Naive thymus-derived CD4-positive, alpha-beta T cell (primary cell): ENCODE measurements around the gene OR10Z1. TPM values are rescaled to one million over a fixed set of nuclear protein-coding genes. Genes with fewer than 3 reads are reported as not detected.

Experiments
- ATAC-seq: fragments of 150-1000 bp; cut with Tn5 transposase; 2 replicates; pipeline ENCODE4 v1.10.0; 2021; ENCODE audit warnings: mild to moderate bottlenecking, moderate library complexity
- CTCF ChIA-PET: fragments of 350-600 bp; sonication (Branson Sonifier 250); formaldehyde crosslinking; loops from one replicate; lab custom pipeline; 2021; ENCODE audit warnings: antibody characterized with exemption; lab: Charles Lee
- POLR2A ChIA-PET: fragments of 350-600 bp; sonication (Branson Sonifier 250); formaldehyde crosslinking; loops from one replicate; lab custom pipeline; 2021; ENCODE audit warnings: antibody characterized with exemption, inconsistent platforms; lab: Charles Lee
- DNase-seq, 9 donors: peaks; one replicate each; pipeline versions ENCODE4 v3.0.0 to v3.0.0-alpha.2; 2020 to 2022; ENCODE audit warnings: mixed read lengths in 1 of 9
- H3K27ac ChIP-seq: one replicate; pipeline ENCODE4 v1.7.0; 2013; ENCODE audit warnings: mild to moderate bottlenecking, low read depth, low read length, moderate library complexity
- H3K27me3 ChIP-seq, 2 donors: one replicate each; pipeline ENCODE4 v1.7.0; 2013; ENCODE audit warnings: low read length in 2 of 2, mild to moderate bottlenecking in 2 of 2, moderate library complexity in 2 of 2; ENCODE audit not compliant: control insufficient read depth in 2 of 2, insufficient read depth in 2 of 2
- H3K36me3 ChIP-seq, 3 experiments: 1 replicate in 2 of 3; 2 replicates in 1 of 3; pipeline ENCODE4 v1.7.0; 2013; ENCODE audit warnings: low read length in 3 of 3, mild to moderate bottlenecking in 3 of 3, moderate library complexity in 1 of 3; ENCODE audit not compliant: insufficient read depth in 3 of 3, control insufficient read depth in 2 of 3
- H3K4me1 ChIP-seq, 2 donors: one replicate each; pipeline ENCODE4 v1.7.0; 2013; ENCODE audit warnings: low read length in 2 of 2, mild to moderate bottlenecking in 2 of 2, moderate library complexity in 1 of 2; ENCODE audit not compliant: control insufficient read depth in 2 of 2, insufficient read depth in 2 of 2
- H3K4me3 ChIP-seq: 2 replicates; pipeline ENCODE4 v1.7.0; 2013; ENCODE audit warnings: mild to moderate bottlenecking, low read length
- H3K9me3 ChIP-seq, 3 experiments: 1 replicate in 2 of 3; 2 replicates in 1 of 3; pipeline ENCODE4 v1.7.0; 2013; ENCODE audit warnings: low read length in 3 of 3; ENCODE audit not compliant: control insufficient read depth in 2 of 3
- H3K27ac Mint-ChIP-seq, 9 donors: one replicate each; pipeline ENCODE4 v1.8.0; 2020 to 2022; ENCODE audit warnings: mixed read lengths in 9 of 9, mild to moderate bottlenecking in 8 of 9, moderate library complexity in 5 of 9, inconsistent platforms in 2 of 9
- H3K27me3 Mint-ChIP-seq, 5 donors: one replicate each; pipeline ENCODE4 v1.8.0; 2021 to 2022; ENCODE audit warnings: mixed read lengths in 5 of 5, mild to moderate bottlenecking in 1 of 5
- H3K36me3 Mint-ChIP-seq, 5 donors: one replicate each; pipeline ENCODE4 v1.8.0; 2020 to 2022; ENCODE audit warnings: mixed read lengths in 5 of 5, mild to moderate bottlenecking in 3 of 5, inconsistent platforms in 1 of 5
- H3K4me1 Mint-ChIP-seq, 7 donors: one replicate each; pipeline ENCODE4 v1.8.0; 2020 to 2022; ENCODE audit warnings: mixed read lengths in 7 of 7, mild to moderate bottlenecking in 3 of 7, inconsistent platforms in 1 of 7
- H3K4me3 Mint-ChIP-seq, 10 donors: one replicate each; pipeline ENCODE4 v1.8.0; 2020 to 2022; ENCODE audit warnings: mild to moderate bottlenecking in 10 of 10, mixed read lengths in 10 of 10, moderate library complexity in 6 of 10, inconsistent platforms in 2 of 10
- H3K9me3 Mint-ChIP-seq, 11 donors: one replicate each; pipeline ENCODE4 v1.8.0; 2020 to 2022; ENCODE audit warnings: mixed read lengths in 11 of 11, mild to moderate bottlenecking in 4 of 11, inconsistent platforms in 1 of 11, moderate library complexity in 1 of 11
- intact Hi-C, 2 donors: fragments of 100-400 bp; cut with micrococcal nuclease; formaldehyde crosslinking; loops; one replicate each; pipeline ENCODE4 v1.15.1; 2023
- polyA plus RNA-seq, 2 donors: library from polyadenylated mRNA; unstranded; fragments of 300-500 nt; fragmentation: Illumina TruSeq; gene quantifications; one replicate each; pipeline ENCODE4 v1.2.3, GENCODE V29; 2021
- total RNA-seq, 6 experiments: library from RNA in 5 of 6; stranded (reverse) in 5 of 6; gene quantifications; 1 replicate in 5 of 6; 2 replicates in 1 of 6; pipeline ENCODE4 v1.2.3 and lab custom pipeline; 2021 to 2026

OR10Z1 gene
- total and polyA plus RNA-seq, 7 experiments from 2014 or later = not detected

DNA sequence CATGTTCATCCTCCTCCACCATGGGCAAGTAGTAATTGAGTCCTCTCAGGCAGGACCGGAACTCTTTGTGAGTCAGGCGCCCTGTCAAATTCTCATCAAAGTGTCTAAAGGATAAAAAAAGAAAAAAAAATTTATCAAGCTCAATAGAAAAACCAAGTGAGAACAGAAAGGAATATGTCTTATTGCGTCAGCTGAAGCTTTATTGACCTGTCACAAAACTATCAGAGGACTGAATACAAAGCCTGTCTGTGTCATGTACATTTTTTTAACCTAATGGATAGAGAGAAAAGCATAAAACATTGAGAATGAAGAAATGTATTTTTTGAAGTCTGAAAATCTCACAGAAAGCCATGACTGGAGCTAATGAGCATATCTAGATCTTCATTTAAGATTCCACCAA, 8.7 kb downstream of the OR10Z1 start:
- H3K27ac ChIP-seq = no peak overlapping the region
- Mint-ChIP-seq H3K4me3 (no peak overlapping the region), H3K9me3 (no peaks in the 10 kb centered on the region), H3K27me3 (peaks cover 5 to 17% (median 10%) of the 10 kb centered on the region in 5 donors), H3K27ac (no peak overlapping the region), H3K36me3 (peaks cover 0 to 3% (median 0%) of the 10 kb centered on the region in 5 donors), H3K4me1 (peaks cover 0 to 3% (median 0%) of the 10 kb centered on the region in 7 donors)
- intact Hi-C loops = no loop called here
- no peaks in the 10 kb centered on the region for H3K9me3 ChIP-seq
- ChIA-PET POLR2A (no interaction called here), CTCF (no interaction called here)
- no peaks in the 10 kb centered on the region for H3K36me3 ChIP-seq
- H3K4me1 ChIP-seq = no peaks in the 10 kb centered on the region
- ATAC-seq (no peak), DNase-seq (no peak)
- no peaks in the 10 kb centered on the region for H3K27me3 ChIP-seq
- no peak overlapping the region for H3K4me3 ChIP-seq

DNA sequence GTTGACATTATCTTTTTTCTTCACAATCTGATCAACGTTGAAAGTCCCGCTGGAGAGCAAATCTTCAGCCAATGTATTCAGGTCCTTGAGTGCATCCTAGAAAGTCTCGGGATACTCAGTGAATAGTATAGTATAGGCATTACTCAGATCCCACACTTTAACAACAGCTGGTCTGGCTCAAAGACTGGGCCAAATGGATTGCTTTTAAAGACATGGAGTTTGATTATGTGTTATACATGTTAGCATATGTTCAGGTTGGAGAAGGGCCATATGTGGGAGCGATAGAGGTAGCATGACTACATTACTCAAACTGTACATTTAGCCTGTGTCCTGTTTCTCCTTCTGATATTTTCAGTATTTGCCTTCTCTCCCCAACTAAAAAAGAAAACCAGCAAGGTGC, 33.1 kb downstream of the OR10Z1 start:
- POLR2A ChIA-PET = no interaction called here
- no peak for DNase-seq
- intact Hi-C loops = no loop called here
- Histone ChIP-seq H3K27ac (no peak overlapping the region), H3K27me3 (no peaks in the 10 kb centered on the region), H3K4me3 (no peak overlapping the region), H3K4me1 (no peaks in the 10 kb centered on the region), H3K36me3 (no peaks in the 10 kb centered on the region), H3K9me3 (no peaks in the 10 kb centered on the region)
- peaks cover 0 to 2% (median 0%) of the 10 kb centered on the region in 11 donors for H3K9me3 Mint-ChIP-seq
- no peaks in the 10 kb centered on the region for H3K36me3 Mint-ChIP-seq
- ATAC-seq = no peak
- H3K4me1 Mint-ChIP-seq = no peaks in the 10 kb centered on the region
- H3K27me3 Mint-ChIP-seq = peaks cover 0 to 7% (median 4%) of the 10 kb centered on the region in 5 donors
- CTCF ChIA-PET = no interaction called here
- no peak overlapping the region for H3K4me3 Mint-ChIP-seq
- no peak overlapping the region for H3K27ac Mint-ChIP-seq

DNA sequence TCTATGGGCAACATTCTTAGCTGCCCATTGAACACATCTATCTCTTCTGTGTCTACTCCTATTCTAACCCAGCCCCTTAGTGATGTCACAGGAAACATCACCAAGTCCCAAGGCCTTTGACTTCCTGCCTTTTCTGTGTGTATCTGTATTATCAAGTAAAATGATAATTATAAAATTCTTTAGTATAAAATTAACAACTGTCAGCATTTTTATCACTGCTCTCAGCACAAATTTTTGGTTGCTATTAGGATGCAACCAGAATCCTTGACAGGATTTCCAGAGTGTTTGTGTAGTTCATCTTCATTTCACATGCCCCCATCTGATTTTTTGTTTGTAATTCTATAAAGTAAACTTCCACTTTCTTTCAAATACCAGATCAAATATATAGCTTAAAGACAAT, 33.8 kb downstream of the OR10Z1 start:
- DNase-seq (no peak), ATAC-seq (no peak)
- Histone ChIP-seq H3K36me3 (no peaks in the 10 kb centered on the region), H3K4me1 (no peaks in the 10 kb centered on the region), H3K27ac (no peak overlapping the region), H3K9me3 (no peaks in the 10 kb centered on the region), H3K4me3 (no peak overlapping the region), H3K27me3 (no peaks in the 10 kb centered on the region)
- ChIA-PET CTCF (no interaction called here), POLR2A (no interaction called here)
- Mint-ChIP-seq H3K4me3 (no peak overlapping the region), H3K27ac (no peak overlapping the region), H3K9me3 (peaks cover 0 to 2% (median 0%) of the 10 kb centered on the region in 11 donors), H3K27me3 (peaks cover 0 to 7% (median 4%) of the 10 kb centered on the region in 5 donors), H3K4me1 (no peaks in the 10 kb centered on the region), H3K36me3 (no peaks in the 10 kb centered on the region)
- intact Hi-C loops = no loop called here

DNA sequence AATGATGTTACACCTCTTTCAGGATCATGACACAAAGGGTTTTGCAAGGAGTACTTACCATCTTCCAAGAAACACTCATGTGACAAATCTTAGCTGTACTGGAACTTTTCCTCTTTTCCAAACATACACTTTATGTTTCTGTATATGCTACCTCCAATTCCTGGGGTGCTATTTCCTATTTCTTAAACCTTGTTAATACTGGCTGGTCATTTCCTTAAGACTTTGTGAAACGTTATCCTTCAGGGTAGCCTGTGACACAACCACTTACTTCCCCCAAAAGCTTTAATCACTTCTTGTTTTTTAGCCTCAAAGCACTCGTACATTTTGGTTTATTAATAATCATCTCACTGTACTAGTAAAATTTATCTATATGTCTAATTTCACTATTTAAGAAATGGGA, 39.4 kb downstream of the OR10Z1 start:
- peaks cover 0 to 20% (median 11%) of the 10 kb centered on the region in 7 donors for H3K4me1 Mint-ChIP-seq
- no peak overlapping the region for H3K27ac Mint-ChIP-seq
- peak; percentile 53 for ATAC-seq
- H3K27me3 ChIP-seq = no peaks in the 10 kb centered on the region
- H3K36me3 ChIP-seq = no peaks in the 10 kb centered on the region
- ChIA-PET CTCF (no interaction called here), POLR2A (no interaction called here)
- H3K9me3 ChIP-seq = no peaks in the 10 kb centered on the region
- peaks cover 0 to 2% (median 0%) of the 10 kb centered on the region in 11 donors for H3K9me3 Mint-ChIP-seq
- H3K4me1 ChIP-seq = peaks cover 0 to 5% of the 10 kb centered on the region in 2 donors
- H3K4me3 ChIP-seq = no peak overlapping the region
- H3K4me3 Mint-ChIP-seq = no peak overlapping the region
- intact Hi-C loops = loop anchor here in 1 of 2 donors (10.0 kb wide), 1 partner anchor 440 kb away; no protein-coding TSS in a partner anchor
- no peak for DNase-seq
- no peak overlapping the region for H3K27ac ChIP-seq
- no peaks in the 10 kb centered on the region for H3K36me3 Mint-ChIP-seq
- peaks cover 0 to 4% (median 0%) of the 10 kb centered on the region in 5 donors for H3K27me3 Mint-ChIP-seq

DNA sequence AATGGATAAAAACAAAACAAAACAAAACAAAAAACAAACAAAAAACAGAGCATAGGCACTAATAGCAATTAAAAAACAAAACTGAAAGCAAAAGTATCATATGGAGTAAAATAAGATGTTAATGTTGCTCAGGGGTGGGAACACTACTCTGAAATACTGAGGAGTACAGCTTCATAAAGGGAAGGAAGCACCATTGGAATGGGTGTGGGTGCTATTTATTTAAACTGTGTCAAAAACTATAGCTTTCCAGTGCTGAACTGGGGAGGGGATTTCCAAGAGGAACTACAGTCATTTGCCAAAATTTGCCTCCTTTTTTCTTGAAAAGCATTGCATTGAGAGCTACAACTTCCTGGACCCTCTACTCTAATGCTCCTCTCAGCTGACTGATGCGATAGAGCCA, 41.4 kb downstream of the OR10Z1 start:
- H3K36me3 ChIP-seq = no peaks in the 10 kb centered on the region
- peaks cover 0 to 2% (median 0%) of the 10 kb centered on the region in 11 donors for H3K9me3 Mint-ChIP-seq
- peaks cover 0 to 20% (median 11%) of the 10 kb centered on the region in 7 donors for H3K4me1 Mint-ChIP-seq
- intact Hi-C loops = loop anchor here in 1 of 2 donors (10.0 kb wide), 1 partner anchor 442 kb away; no protein-coding TSS in a partner anchor
- no peaks in the 10 kb centered on the region for H3K9me3 ChIP-seq
- ATAC-seq (peak; percentile 68), DNase-seq (no peak)
- H3K4me3 ChIP-seq = no peak overlapping the region
- peaks cover 0 to 4% (median 0%) of the 10 kb centered on the region in 5 donors for H3K27me3 Mint-ChIP-seq
- peaks cover 0 to 5% of the 10 kb centered on the region in 2 donors for H3K4me1 ChIP-seq
- POLR2A ChIA-PET = no interaction called here
- CTCF ChIA-PET = no interaction called here
- H3K27ac Mint-ChIP-seq = peak overlapping the region in 1 of 9 donors; percentile 35
- H3K27me3 ChIP-seq = no peaks in the 10 kb centered on the region
- no peaks in the 10 kb centered on the region for H3K36me3 Mint-ChIP-seq
- no peak overlapping the region for H3K27ac ChIP-seq
- peak overlapping the region in 5 of 10 donors; percentile 26 to 50 (median 47) for H3K4me3 Mint-ChIP-seq

DNA sequence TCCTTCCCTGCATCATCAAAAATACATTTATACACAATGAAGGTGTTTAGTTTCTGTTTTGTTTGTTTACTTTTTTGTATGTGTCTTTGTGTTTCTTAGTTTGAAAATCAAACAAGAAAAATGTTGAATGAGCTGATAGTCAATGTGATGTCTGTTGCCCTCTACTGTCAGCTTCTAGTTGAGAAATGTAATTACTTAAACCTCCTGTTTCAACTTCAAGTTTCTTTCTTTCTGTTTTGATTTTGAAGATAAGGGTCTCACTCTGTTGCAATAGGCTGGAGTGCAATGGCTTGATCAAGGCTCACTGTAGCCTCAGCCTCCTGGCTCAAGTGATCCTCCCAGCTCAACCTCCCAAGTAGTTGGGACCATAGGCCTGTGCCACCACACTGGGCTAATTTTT, 44.0 kb downstream of the OR10Z1 start:
- H3K27ac ChIP-seq = no peak overlapping the region
- Mint-ChIP-seq H3K36me3 (no peaks in the 10 kb centered on the region), H3K27ac (no peak overlapping the region), H3K4me1 (peaks cover 0 to 25% (median 13%) of the 10 kb centered on the region in 7 donors), H3K27me3 (peaks cover 0 to 9% (median 0%) of the 10 kb centered on the region in 5 donors), H3K9me3 (no peaks in the 10 kb centered on the region), H3K4me3 (no peak overlapping the region)
- peaks cover 0 to 5% of the 10 kb centered on the region in 2 donors for H3K4me1 ChIP-seq
- no peak overlapping the region for H3K4me3 ChIP-seq
- intact Hi-C loops = loop anchor here in 1 of 2 donors (10.0 kb wide), 1 partner anchor 444 kb away; no protein-coding TSS in a partner anchor
- no peak for DNase-seq
- H3K36me3 ChIP-seq = no peaks in the 10 kb centered on the region
- ATAC-seq = no peak
- no peaks in the 10 kb centered on the region for H3K9me3 ChIP-seq
- no peaks in the 10 kb centered on the region for H3K27me3 ChIP-seq
- ChIA-PET POLR2A (no interaction called here), CTCF (no interaction called here)

DNA sequence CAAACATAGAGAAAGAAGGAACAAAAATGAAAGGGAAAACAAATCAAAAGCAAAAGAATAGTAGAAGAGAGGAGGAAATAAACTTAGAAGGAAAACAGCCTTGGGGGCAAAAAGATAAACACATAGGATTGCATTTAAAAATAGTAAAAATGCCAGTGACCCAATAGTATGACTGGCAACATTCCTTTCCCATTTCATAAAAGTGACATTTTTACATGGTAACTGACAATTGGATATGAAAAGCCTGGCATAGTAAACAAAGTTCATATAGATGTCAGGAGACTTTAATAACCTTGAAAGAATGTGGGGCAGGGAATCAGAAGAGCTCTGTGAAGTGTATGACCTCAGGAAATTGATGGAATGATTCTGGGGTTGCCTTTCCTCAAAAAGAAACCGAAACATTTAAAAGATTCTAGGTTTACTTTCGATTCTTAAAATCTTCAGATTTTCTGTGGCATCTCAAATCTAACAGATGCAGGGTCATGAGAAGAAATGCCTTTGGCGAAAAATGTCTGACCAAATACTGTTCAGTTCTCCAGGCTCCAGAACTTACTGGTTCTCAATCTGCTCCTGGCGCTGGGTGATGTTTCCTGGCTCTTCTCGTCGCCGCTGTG, 47.8 kb downstream of the OR10Z1 start:
- H3K4me3 Mint-ChIP-seq = peak overlapping the region in 1 of 10 donors; percentile 2
- CTCF ChIA-PET = no interaction called here
- no peaks in the 10 kb centered on the region for H3K4me1 ChIP-seq
- POLR2A ChIA-PET = no interaction called here
- peaks cover 0 to 10% (median 5%) of the 10 kb centered on the region in 7 donors for H3K4me1 Mint-ChIP-seq
- H3K4me3 ChIP-seq = no peak overlapping the region
- H3K27ac ChIP-seq = no peak overlapping the region
- H3K27me3 Mint-ChIP-seq = peaks cover 0 to 17% (median 4%) of the 10 kb centered on the region in 5 donors
- ATAC-seq (no peak), DNase-seq (no peak)
- no peaks in the 10 kb centered on the region for H3K9me3 ChIP-seq
- intact Hi-C loops = no loop called here
- no peaks in the 10 kb centered on the region for H3K36me3 ChIP-seq
- H3K27me3 ChIP-seq = no peaks in the 10 kb centered on the region
- peaks cover 0 to under 1% (median 0%) of the 10 kb centered on the region in 11 donors for H3K9me3 Mint-ChIP-seq
- H3K36me3 Mint-ChIP-seq = no peaks in the 10 kb centered on the region
- H3K27ac Mint-ChIP-seq = no peak overlapping the region
